K562 (cell line): Measurements from ENCODE around the gene CTNNA3. TPM values are rescaled to one million over a fixed set of nuclear protein-coding genes. Genes with fewer than 3 reads are reported as not detected.

Experiments
- ATAC-seq: fragments of 200-7000 bp; cut with Tn5 transposase; 3 replicates; pipeline ENCODE4 v1.9.1; 2020; ENCODE audit warnings: moderate library complexity
- BruUV-seq: library from RNA; stranded (reverse); fragments of 400-500 nt; replicated peaks from 2 replicates; lab custom pipeline; 2021; lab: Mats Ljungman, UMichigan
- CTCF ChIA-PET: fragments of 300-600 bp; formaldehyde crosslinking; extraction: SDS; loops from one replicate; lab custom pipeline; 2021; ENCODE audit warnings: low intra/inter-chr PET ratio; lab: Yijun Ruan, JAX
- POLR2A ChIA-PET: fragments of 300-600, 350-650 bp; sonication (Branson Sonifier 250); formaldehyde crosslinking; extraction: SDS; loops from one replicate; lab custom pipeline; 2021; ENCODE audit warnings: antibody characterized with exemption, inconsistent platforms; lab: Yijun Ruan, JAX
- DNase-seq, 4 experiments: peaks; one replicate each; pipeline versions ENCODE4 v3.0.0 to v3.0.0-alpha.2; 2011 to 2018; ENCODE audit warnings: low spot score in 3 of 4, mixed read lengths in 3 of 4; ENCODE audit errors: extremely low read depth in 1 of 4
- FAIRE-seq: peaks from 2 replicates; lab custom pipeline; 2011; peaks lifted over from hg19 to GRCh38; lab: Jason Lieb, UNC
- H2AFZ ChIP-seq: 2 replicates; pipeline ENCODE4 v1.6.0; 2011; ENCODE audit warnings: low read depth, low read length, control low read depth, inconsistent platforms
- H3K27ac ChIP-seq: fragments of 200-600 bp; 3 replicates; pipeline ENCODE4 v1.8.0; 2011; ENCODE audit warnings: low read depth, mild to moderate bottlenecking, control low read depth, inconsistent platforms, low read length, moderate library complexity, mixed read lengths; ENCODE audit errors: extremely low read depth
- H3K27me3 ChIP-seq, 2 experiments: fragments of 300-600 bp in 1 of 2; 2 replicates in 1 of 2; 3 replicates in 1 of 2; pipeline versions ENCODE4 v1.6.0 to v1.8.0; 2011; ENCODE audit warnings: inconsistent platforms in 2 of 2, low read length in 2 of 2, mild to moderate bottlenecking in 1 of 2, mixed read lengths in 1 of 2, moderate library complexity in 1 of 2; ENCODE audit not compliant: control insufficient read depth in 2 of 2, insufficient read depth in 2 of 2
- H3K36me3 ChIP-seq: fragments of 300-600 bp; 3 replicates; pipeline ENCODE4 v1.8.0; 2011; ENCODE audit warnings: mild to moderate bottlenecking, low read length, inconsistent platforms; ENCODE audit not compliant: control insufficient read depth, insufficient read depth
- H3K4me1 ChIP-seq, 2 experiments: fragments of 200-600 bp in 1 of 2; replicated peaks in 1 of 2; 2 replicates in 1 of 2; 3 replicates in 1 of 2; pipeline versions ENCODE4 v1.5.1 to v1.8.0; 2011; ENCODE audit warnings: inconsistent platforms in 2 of 2, low read length in 2 of 2, mild to moderate bottlenecking in 1 of 2, mixed read lengths in 1 of 2, moderate library complexity in 1 of 2; ENCODE audit not compliant: control insufficient read depth in 2 of 2, insufficient read depth in 2 of 2
- H3K4me2 ChIP-seq: 2 replicates; pipeline ENCODE4 v1.6.1; 2011; ENCODE audit warnings: low read length, control low read depth, inconsistent platforms, mixed read lengths; ENCODE audit not compliant: insufficient read depth
- H3K4me3 ChIP-seq: fragments of 200-600 bp; sonication (generic), shearing (Covaris generic); 2 replicates; pipeline ENCODE4 v1.5.1; 2016; ENCODE audit warnings: control low read depth, inconsistent platforms
- H3K79me2 ChIP-seq: fragments of 200-600 bp; 3 replicates; pipeline ENCODE4 v1.8.0; 2011; ENCODE audit warnings: low read length, inconsistent platforms; ENCODE audit not compliant: control insufficient read depth, insufficient read depth
- H3K9ac ChIP-seq, 2 experiments: 2 replicates each; pipeline versions ENCODE4 v1.6.0 to v1.6.1; 2011; ENCODE audit warnings: low read depth in 2 of 2, low read length in 2 of 2, control low read depth in 1 of 2, inconsistent platforms in 1 of 2, mild to moderate bottlenecking in 1 of 2, mixed read lengths in 1 of 2; ENCODE audit not compliant: insufficient read depth in 1 of 2
- H3K9me1 ChIP-seq: one replicate; pipeline ENCODE4 v1.6.0; 2011; ENCODE audit warnings: inconsistent platforms, mild to moderate bottlenecking, low read length, moderate library complexity; ENCODE audit not compliant: control insufficient read depth, insufficient read depth
- H3K9me3 ChIP-seq: replicated peaks from 2 replicates; pipeline ENCODE4 v1.5.1; 2011; ENCODE audit warnings: low read depth, low read length, inconsistent platforms; ENCODE audit not compliant: control insufficient read depth, insufficient read depth
- H4K20me1 ChIP-seq: replicated peaks from 2 replicates; pipeline ENCODE4 v1.6.1; 2011; ENCODE audit warnings: low read length, inconsistent platforms, mixed read lengths; ENCODE audit not compliant: control insufficient read depth, insufficient read depth
- CBX8 ChIP-seq: fragments of 200-600 bp; sonication (generic); IDR thresholded peaks from 2 replicates; pipeline ENCODE4 v1.6.1; 2012; ENCODE audit warnings: borderline replicate concordance, mixed run types, low read depth, mild to moderate bottlenecking, moderate library complexity, mixed read lengths, low read length, control low read depth, inconsistent platforms; ENCODE audit not compliant: poor library complexity, severe bottlenecking; ENCODE audit errors: extremely low read depth
- ETS2 ChIP-seq: IDR thresholded peaks from 2 replicates; pipeline ENCODE4 v1.6.1; 2016; ENCODE audit warnings: borderline replicate concordance, missing genetic modification characterization, mild to moderate bottlenecking, moderate library complexity, missing compliant biosample characterization; ENCODE audit not compliant: poor library complexity, severe bottlenecking
- SRSF7 ChIP-seq: fragments of 200-400 bp; formaldehyde crosslinking; optimal IDR thresholded peaks from 2 replicates; pipeline ENCODE3; 2017; ENCODE audit warnings: mild to moderate bottlenecking, low read depth, low read length
- TGIF2 ChIP-seq: sonication (generic); formaldehyde crosslinking; IDR thresholded peaks from 2 replicates; pipeline ENCODE4 v1.8.1; 2022; ENCODE audit warnings: mild to moderate bottlenecking, missing genetic modification reagents, moderate library complexity
- ZNF699 ChIP-seq: fragments of 250-450 bp; sonication (Bioruptor Pico); IDR thresholded peaks from 2 replicates; pipeline ENCODE4 v1.8.0; 2021; ENCODE audit warnings: mild to moderate bottlenecking, moderate library complexity; ENCODE audit not compliant: insufficient replicate concordance
- WGBS: fragments of 100-300 bp; shearing (Covaris generic); methylation state at CpG from one replicate; pipeline ENCODE4 v1.1.6; 2016; ENCODE audit warnings: low coverage, mixed read lengths; ENCODE audit not compliant: insufficient coverage; ENCODE audit errors: missing lambda C conversion rate; 5-methylcytosine and 5-hydroxymethylcytosine counted together
- in situ Hi-C: fragments of 300-500 bp; cut with MboI; formaldehyde crosslinking; loops from 4 replicates; pipeline ENCODE4 v1.15.0; 2018; ENCODE audit warnings: inconsistent platforms, mixed read lengths
- intact Hi-C: fragments of 100-400 bp; cut with micrococcal nuclease; formaldehyde crosslinking; loops from 2 replicates; pipeline ENCODE4 v1.14.2; 2022
- polyA plus RNA-seq, 8 experiments: library from polyadenylated mRNA; depleted of rRNA in 4 of 8; stranded (reverse) in 5 of 8; unstranded in 3 of 8; fragments of >200 nt; fragmentation: Nextera tagmentation in 2 of 8; fragmentation: Illumina TruSeq in 1 of 8; extraction: Ambion mirVana in 2 of 8; extraction: Trizol in 1 of 8; gene quantifications; 2 replicates each; pipeline versions ENCODE4 v1.2.1 to v1.2.3, GENCODE V29; 2011 to 2014; ENCODE audit warnings: inconsistent platforms in 1 of 8, missing spikeins in 1 of 8
- total RNA-seq, 7 experiments: library from RNA; depleted of rRNA in 6 of 7; stranded (reverse); fragments of >200 nt in 6 of 7; fragmentation: Illumina TruSeq in 2 of 7; extraction: Trizol in 2 of 7; gene quantifications; 2 replicates each; pipeline versions ENCODE4 v1.2.1 to v1.2.3, GENCODE V29; 2011 to 2021; ENCODE audit warnings: low replicate concordance in 1 of 7

The CTNNA3 gene
- total and polyA plus RNA-seq, 9 of the 15 experiments (the other 6 are each of a cell fraction or from before 2014, with no cell fraction given) = 0.04 TPM; not detected in 8

DNA sequence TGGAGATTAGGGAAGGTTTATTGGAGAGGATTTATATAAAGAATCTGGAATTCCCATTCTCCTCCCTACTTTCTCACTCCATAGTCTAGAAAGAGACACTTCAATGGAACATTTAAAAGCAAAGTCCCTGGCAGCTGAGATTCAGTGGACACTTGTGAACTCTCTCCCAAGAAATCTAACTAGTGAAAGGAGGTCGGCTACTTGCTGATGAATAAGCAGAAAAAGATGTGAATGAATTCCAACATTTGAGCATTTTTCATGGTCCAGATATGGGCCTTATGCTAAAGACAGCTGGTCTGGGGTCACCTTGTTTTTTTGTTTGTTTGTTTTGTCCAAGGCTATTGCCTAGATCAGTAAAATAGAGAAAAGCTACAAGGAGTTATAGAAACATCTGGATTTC is 911.2 kb downstream of the CTNNA3 start:
- ChIA-PET CTCF (no interaction called here), POLR2A (no interaction called here)
- Histone ChIP-seq H4K20me1 (no peaks in the 10 kb centered on the region), H3K36me3 (no peaks in the 10 kb centered on the region), H3K9ac (no peak overlapping the region), H3K27ac (no peak overlapping the region), H3K4me2 (no peak overlapping the region), H3K9me1 (no peaks in the 10 kb centered on the region), H3K4me1 (no peaks in the 10 kb centered on the region), H3K79me2 (no peaks in the 10 kb centered on the region), H3K9me3 (peaks cover 2% of the 10 kb centered on the region; the same call in 1 of the 2 replicates), H3K27me3 (no peaks in the 10 kb centered on the region), H3K4me3 (no peak overlapping the region), H2AFZ (no peak overlapping the region)
- intact Hi-C loops = no loop called here
- FAIRE-seq = no peak
- no peak for DNase-seq
- WGBS = 0% methylated on average over 1 of the region's 1 CpG
- no peak for TF ChIP-seq CBX8
- ATAC-seq = no peak
- in situ Hi-C loops = no loop called here
- BruUV-seq = no TSS peak

DNA sequence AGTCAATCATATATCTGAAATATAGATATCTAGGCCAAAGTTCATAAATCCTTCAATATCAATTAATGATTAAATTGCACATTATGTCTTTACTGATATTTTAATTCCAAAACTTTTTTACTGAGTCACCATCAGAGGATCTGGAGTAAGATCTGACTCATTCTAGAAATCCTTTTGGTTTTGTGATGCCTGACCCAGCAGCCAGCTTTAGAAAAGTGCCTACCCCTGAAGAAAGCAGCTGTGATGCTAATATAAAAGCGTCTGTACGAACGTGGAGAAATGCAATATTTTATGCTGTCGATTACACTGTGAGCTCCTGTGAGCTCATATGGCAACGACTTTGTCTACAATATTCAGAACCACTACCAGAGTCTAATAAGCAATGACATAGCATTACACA is 912.7 kb downstream of the CTNNA3 start:
- no peak overlapping the region for H3K4me3 ChIP-seq
- 2% methylated on average over 5 of the region's 5 CpGs for WGBS
- TF ChIP-seq ETS2 (tag) = no peak
- no peak for TF ChIP-seq TGIF2
- no peak for TF ChIP-seq ZNF699
- no peak for TF ChIP-seq SRSF7

More for the DNA sequence above, 912.7 kb downstream of the CTNNA3 start:
- no peaks in the 10 kb centered on the region for H4K20me1 ChIP-seq
- H3K9ac ChIP-seq = no peak overlapping the region
- in situ Hi-C loops (no loop called here), intact Hi-C loops (no loop called here)
- H3K27ac ChIP-seq = no peak overlapping the region
- DNase-seq (no peak), ATAC-seq (no peak), FAIRE-seq (no peak)
- no TSS peak for BruUV-seq
- H3K79me2 ChIP-seq = no peaks in the 10 kb centered on the region
- no peak overlapping the region for H2AFZ ChIP-seq
- H3K36me3 ChIP-seq = no peaks in the 10 kb centered on the region
- peaks cover 2% of the 10 kb centered on the region; the same call in 1 of the 2 replicates for H3K9me3 ChIP-seq
- ChIA-PET POLR2A (no interaction called here), CTCF (no interaction called here)
- no peaks in the 10 kb centered on the region for H3K4me1 ChIP-seq
- no peaks in the 10 kb centered on the region for H3K9me1 ChIP-seq
- H3K27me3 ChIP-seq = no peaks in the 10 kb centered on the region
- no peak overlapping the region for H3K4me2 ChIP-seq
